VCaP (cell line): ENCODE results near the gene GINS2.

Experiments used
- H3K27ac ChIP-seq: fragments of 450-650 bp; 2 replicates; pipeline ENCODE4 v1.5.1; 2017
- CTCF ChIP-seq: fragments of 450-650 bp; conservative IDR thresholded peaks from 2 replicates; pipeline ENCODE4 v1.5.1; 2017; ENCODE audit warnings: mild to moderate bottlenecking, moderate library complexity

The GINS2 gene

GRCh38 chr16:85644093-85644712 is 44.6 kb downstream of the GINS2 start:
- no peak overlapping the region for H3K27ac ChIP-seq
- TF ChIP-seq CTCF = no peak

GRCh38 chr16:85643631-85644030 is 45.1 kb downstream of the GINS2 start:
- H3K27ac ChIP-seq = no peak overlapping the region
- no peak for TF ChIP-seq CTCF

GRCh38 chr16:85642762-85643358 is 45.9 kb downstream of the GINS2 start:
- no peak overlapping the region for H3K27ac ChIP-seq
- no peak for TF ChIP-seq CTCF

- no peak for TF ChIP-seq CTCF
- no peak overlapping the region for H3K27ac ChIP-seq
Measured at GRCh38 chr16:85641776-85642176, 47.0 kb downstream of the GINS2 start.

- TF ChIP-seq CTCF = no peak
- H3K27ac ChIP-seq = no peak overlapping the region
Measured at GRCh38 chr16:85641305-85641704, 47.4 kb downstream of the GINS2 start.

GRCh38 chr16:85640585-85640984 is 48.2 kb downstream of the GINS2 start:
- H3K27ac ChIP-seq = no peak overlapping the region
- TF ChIP-seq CTCF = no peak

- no peak for TF ChIP-seq CTCF
Measured at GRCh38 chr16:85640254-85640558, 48.5 kb downstream of the GINS2 start.

More at GRCh38 chr16:85640254-85640558, 48.5 kb downstream of the GINS2 start:
- no peak overlapping the region for H3K27ac ChIP-seq
